Mesendoderm (in vitro differentiated cells): ENCODE measurements around the gene PTH2.
"Not testable (repeated sequence)": the region's sequence is repeated elsewhere in the genome, so short reads cannot be mapped to it uniquely, and the experiment has no call there.

ENCODE experiments used
- DNase-seq: peaks from one replicate; pipeline ENCODE4 v3.0.0; 2013
- H2AK5ac ChIP-seq: 2 replicates; pipeline ENCODE4 v1.6.1; 2013; ENCODE audit warnings: low read length, inconsistent platforms
- H2BK120ac ChIP-seq: 2 replicates; pipeline ENCODE4 v1.6.1; 2013; ENCODE audit warnings: low read depth, mild to moderate bottlenecking, low read length, moderate library complexity, mixed read lengths
- H2BK15ac ChIP-seq: replicated peaks from 2 replicates; pipeline ENCODE4 v1.6.1; 2013; ENCODE audit warnings: low read depth, mild to moderate bottlenecking, moderate library complexity
- H2BK5ac ChIP-seq: 2 replicates; pipeline ENCODE4 v1.6.1; 2013; ENCODE audit warnings: low read length, inconsistent platforms
- H3K18ac ChIP-seq: 2 replicates; pipeline ENCODE4 v1.6.1; 2013; ENCODE audit warnings: mild to moderate bottlenecking, low read length, mixed read lengths
- H3K23ac ChIP-seq: one replicate; pipeline ENCODE4 v1.6.1; 2013; ENCODE audit warnings: low read length
- H3K27ac ChIP-seq: 2 replicates; pipeline ENCODE4 v1.5.1; 2013; ENCODE audit warnings: low read depth, mild to moderate bottlenecking, inconsistent platforms, low read length, moderate library complexity
- H3K27me3 ChIP-seq: 2 replicates; pipeline ENCODE4 v1.6.1; 2013; ENCODE audit warnings: low read length, control low read depth, mild to moderate bottlenecking, inconsistent platforms; ENCODE audit not compliant: insufficient read depth, poor library complexity
- H3K36me3 ChIP-seq: 2 replicates; pipeline ENCODE4 v1.6.1; 2013; ENCODE audit warnings: low read length, inconsistent platforms; ENCODE audit not compliant: control insufficient read depth, insufficient read depth
- H3K4ac ChIP-seq: one replicate; pipeline ENCODE4 v1.6.1; 2013; ENCODE audit warnings: low read depth, mild to moderate bottlenecking, low read length, moderate library complexity
- H3K4me1 ChIP-seq: 2 replicates; pipeline ENCODE4 v1.6.1; 2013; ENCODE audit warnings: low read depth, low read length, inconsistent platforms; ENCODE audit not compliant: control insufficient read depth
- H3K4me2 ChIP-seq: 2 replicates; pipeline ENCODE4 v1.6.1; 2013; ENCODE audit warnings: low read length
- H3K4me3 ChIP-seq: 2 replicates; pipeline ENCODE4 v1.5.1; 2013; ENCODE audit warnings: mild to moderate bottlenecking, low read length
- H3K56ac ChIP-seq: one replicate; pipeline ENCODE4 v1.6.1; 2013; ENCODE audit warnings: low read length
- H3K79me1 ChIP-seq: 2 replicates; pipeline ENCODE4 v1.6.1; 2013; ENCODE audit warnings: low read length, inconsistent platforms
- H3K79me2 ChIP-seq: 2 replicates; pipeline ENCODE4 v1.6.1; 2013; ENCODE audit warnings: mild to moderate bottlenecking, low read length; ENCODE audit not compliant: control insufficient read depth, insufficient read depth
- H3K9ac ChIP-seq: 2 replicates; pipeline ENCODE4 v1.6.1; 2013; ENCODE audit warnings: low read length, inconsistent platforms
- H4K5ac ChIP-seq: one replicate; pipeline ENCODE4 v1.6.1; 2013; ENCODE audit warnings: low read length
- H4K8ac ChIP-seq: one replicate; pipeline ENCODE4 v1.6.1; 2013; ENCODE audit warnings: low read depth, mild to moderate bottlenecking, control low read depth, low read length, moderate library complexity
- WGBS: extraction: QIAGEN DNeasy Blood & Tissue Kit; methylation state at CpG from one replicate; pipeline ENCODE4 v1.1.7; 2013; ENCODE audit warnings: low lambda C conversion rate, missing lambda C conversion rate; ENCODE audit not compliant: insufficient coverage; ENCODE audit errors: extremely low coverage; 5-methylcytosine and 5-hydroxymethylcytosine counted together

Gene PTH2

DNA sequence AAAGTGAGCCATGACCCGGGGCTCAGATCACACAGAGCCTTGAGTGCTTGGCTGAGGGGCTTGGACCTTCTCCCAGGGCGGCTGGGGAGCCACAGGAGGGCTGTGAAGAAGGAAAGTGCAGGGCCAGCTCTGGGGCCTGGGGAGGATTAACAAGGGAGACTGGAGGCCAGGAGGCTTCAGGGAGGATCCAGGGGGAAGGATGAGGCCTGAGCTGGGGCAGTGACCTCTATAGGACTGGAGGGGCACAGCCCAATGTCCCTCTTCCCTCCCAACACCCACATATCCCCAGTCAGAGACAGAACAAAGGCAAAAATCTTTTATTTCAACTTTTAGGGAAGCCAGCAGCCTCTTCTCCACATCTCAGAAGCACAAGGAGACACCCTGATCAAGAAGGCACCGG, 22.8 kb upstream of the PTH2 start:
- no peak overlapping the region for H2BK120ac ChIP-seq
- H3K18ac ChIP-seq: no peak overlapping the region
- H2AK5ac ChIP-seq: no peak overlapping the region
- peaks cover 8% of the 10 kb centered on the region for H3K79me1 ChIP-seq
- WGBS: no CpG with 5 or more reads among the region's 3 CpGs
- H2BK15ac ChIP-seq: no peak overlapping the region
- peaks cover 5% of the 10 kb centered on the region for H3K36me3 ChIP-seq
- H4K5ac ChIP-seq: no peak overlapping the region
- no peak overlapping the region for H3K9ac ChIP-seq
- H3K27ac ChIP-seq: no peak overlapping the region
- H3K56ac ChIP-seq: no peak overlapping the region
- H4K8ac ChIP-seq: no peak overlapping the region
- no peak overlapping the region for H3K4ac ChIP-seq
- no peak overlapping the region for H3K4me2 ChIP-seq
- no peak overlapping the region for H2BK5ac ChIP-seq
- H3K4me1 ChIP-seq: peaks cover 2% of the 10 kb centered on the region
- no peak for DNase-seq
- peaks cover 6% of the 10 kb centered on the region for H3K79me2 ChIP-seq
- no peak overlapping the region for H3K4me3 ChIP-seq
- H3K23ac ChIP-seq: no peak overlapping the region
- H3K27me3 ChIP-seq: peaks cover 7% of the 10 kb centered on the region

DNA sequence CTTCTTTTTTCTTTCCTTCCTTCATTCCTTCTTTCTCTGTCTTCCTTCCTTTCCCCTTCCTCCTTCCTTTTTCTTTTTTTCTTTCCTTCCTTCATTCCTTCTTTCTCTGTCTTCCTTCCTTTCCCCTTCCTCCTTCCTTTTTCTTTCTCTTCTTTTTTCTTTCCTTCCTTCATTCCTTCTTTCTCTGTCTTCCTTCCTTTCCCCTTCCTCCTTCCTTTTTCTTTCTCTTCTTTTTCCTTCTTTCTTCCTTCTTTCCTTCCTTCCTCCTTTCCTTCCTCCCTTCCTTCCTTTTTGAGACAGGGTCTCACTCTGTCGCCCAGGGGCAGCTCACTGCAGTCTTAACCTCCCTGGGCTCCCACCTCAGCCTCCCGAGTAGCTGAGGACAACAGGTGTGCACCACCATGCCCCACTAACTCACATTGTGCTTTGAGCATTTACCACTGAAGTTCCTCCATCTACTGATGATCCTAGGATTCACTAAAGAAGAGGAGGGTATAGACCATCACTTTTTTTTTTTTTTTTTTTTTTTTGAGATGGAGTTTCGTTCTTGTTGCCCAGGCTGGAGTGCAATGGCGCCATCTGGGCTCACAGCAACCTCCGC, 21.0 kb upstream of the PTH2 start:
- H2BK15ac ChIP-seq, H3K18ac ChIP-seq, H2BK5ac ChIP-seq, H3K4ac ChIP-seq, H3K4me3 ChIP-seq, DNase-seq, H4K8ac ChIP-seq, H3K79me2 ChIP-seq, H3K36me3 ChIP-seq, H3K79me1 ChIP-seq, H3K23ac ChIP-seq, H4K5ac ChIP-seq, H2BK120ac ChIP-seq, H3K4me2 ChIP-seq, H3K9ac ChIP-seq, H3K4me1 ChIP-seq, H3K27ac ChIP-seq, H2AK5ac ChIP-seq: not testable (repeated sequence)
- Histone ChIP-seq H3K56ac (peak overlapping the region; percentile 34), H3K27me3 (peaks cover 23% of the 10 kb centered on the region)
- whole genome bisulfite sequencing: no CpG with 5 or more reads among the region's 5 CpGs

DNA sequence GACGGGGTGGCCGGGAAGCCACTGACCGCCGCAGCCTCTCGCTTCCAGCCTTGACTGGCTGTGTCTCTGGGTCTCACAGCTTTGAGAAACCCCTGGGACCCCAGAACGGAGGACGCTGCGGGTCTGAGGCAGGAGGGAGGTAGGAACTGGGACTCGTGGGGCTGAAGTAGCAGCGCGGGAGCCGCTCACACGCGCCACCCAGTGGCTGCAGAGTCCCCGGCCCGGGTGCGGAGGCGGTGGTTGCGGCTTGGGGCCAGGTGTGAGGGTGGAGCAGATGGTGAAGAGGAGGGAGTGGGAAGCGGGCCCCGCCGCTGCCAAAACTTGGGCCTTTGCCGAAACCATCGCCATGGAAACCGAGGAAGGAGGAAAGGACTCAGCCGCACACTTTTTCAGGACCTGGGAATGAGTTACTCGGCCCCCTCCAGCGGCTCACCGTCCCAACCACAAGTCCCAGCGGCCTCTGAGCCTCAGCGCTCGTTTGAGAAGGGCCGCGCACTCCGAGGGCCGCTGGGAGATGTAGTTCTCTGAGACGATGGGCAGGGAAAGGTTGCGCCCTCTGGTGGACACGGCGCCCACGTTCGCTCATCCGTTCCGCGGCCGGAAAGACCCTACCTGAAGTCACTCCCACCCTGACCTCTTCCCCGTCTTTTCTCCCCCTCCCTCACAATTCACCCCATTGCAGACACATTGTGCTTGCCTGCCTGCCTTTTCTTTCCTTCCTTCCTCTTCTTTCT, 20.3 kb upstream of the PTH2 start:
- Histone ChIP-seq H3K27ac (peak overlapping the region; percentile 72), H3K36me3 (peaks cover 3% of the 10 kb centered on the region), H3K4me3 (peak overlapping the region; percentile 44), H4K8ac (no peak overlapping the region), H3K27me3 (peaks cover 26% of the 10 kb centered on the region), H3K4me1 (peaks cover 2% of the 10 kb centered on the region), H3K4ac (no peak overlapping the region), H3K4me2 (peak overlapping the region; percentile 98), H3K56ac (peak overlapping the region; percentile 98), H3K23ac (no peak overlapping the region), H2BK15ac (no peak overlapping the region), H2BK120ac (no peak overlapping the region), H3K79me2 (no peaks in the 10 kb centered on the region), H4K5ac (no peak overlapping the region), H2BK5ac (peak overlapping the region; percentile 59), H3K9ac (peak overlapping the region; percentile 92), H3K79me1 (peaks cover 2% of the 10 kb centered on the region), H3K18ac (peak overlapping the region; percentile 24), H2AK5ac (no peak overlapping the region)
- DNase-seq: peak; percentile 98
- no CpG with 5 or more reads among the region's 47 CpGs for WGBS

DNA sequence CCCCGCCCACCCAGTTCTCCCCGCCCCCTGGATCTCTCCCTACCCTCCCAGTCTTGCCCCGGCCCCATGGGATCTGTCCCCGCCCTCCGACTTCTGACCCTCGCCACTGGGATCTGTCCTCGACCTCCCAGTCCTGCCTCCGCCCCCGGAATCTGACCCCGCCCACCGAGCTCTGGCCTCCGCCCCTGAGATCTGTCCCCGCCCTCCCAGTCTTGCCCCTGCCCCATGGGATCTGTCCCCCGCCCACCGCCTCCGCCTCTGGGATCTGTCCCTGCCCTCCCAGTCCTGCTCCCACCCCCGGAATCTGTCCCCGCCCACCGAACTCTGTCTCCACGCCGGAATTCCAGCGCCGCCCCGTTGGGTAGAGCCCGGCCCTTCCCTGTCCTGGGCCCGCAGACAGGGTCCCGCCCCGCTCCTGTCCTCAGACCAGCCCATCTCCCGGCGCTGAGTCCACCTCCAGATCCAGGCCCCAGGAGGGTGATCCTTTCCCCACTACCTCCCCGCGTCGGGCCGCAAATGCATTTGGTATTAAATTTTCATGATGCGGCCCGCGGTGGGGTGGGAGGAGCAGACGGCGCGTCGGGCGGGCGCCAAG, 19.6 kb upstream of the PTH2 start:
- H3K4ac ChIP-seq: no peak overlapping the region
- WGBS: no CpG with 5 or more reads among the region's 43 CpGs

DNA sequence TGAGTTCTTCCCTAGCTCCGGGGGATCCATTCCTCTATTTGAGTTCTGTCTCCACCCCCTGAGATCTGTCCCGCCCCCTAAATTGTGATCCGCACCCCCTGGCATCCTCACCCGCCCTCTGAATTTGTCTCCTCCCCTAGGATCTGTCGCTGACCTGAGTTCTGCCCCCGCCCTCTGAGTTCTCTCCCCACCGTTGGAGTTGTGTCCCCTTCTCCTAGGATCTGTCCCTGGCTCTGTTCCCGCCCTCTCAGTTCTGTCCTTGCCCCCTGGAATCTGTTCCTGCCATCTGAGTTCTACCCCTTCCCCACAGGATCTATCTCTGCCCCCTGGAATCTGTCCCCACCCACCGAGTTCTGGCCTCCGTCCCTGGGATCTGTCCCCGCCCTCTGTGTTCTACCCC, 19.1 kb upstream of the PTH2 start:
- H3K4me2 ChIP-seq: peak overlapping the region; percentile 35
- no CpG with 5 or more reads among the region's 11 CpGs for WGBS
- H3K4me1 ChIP-seq: peaks cover 2% of the 10 kb centered on the region
- peak overlapping the region; percentile 18 for H3K56ac ChIP-seq
- H2BK15ac ChIP-seq: no peak overlapping the region
- H2AK5ac ChIP-seq: no peak overlapping the region
- no peak overlapping the region for H4K5ac ChIP-seq
- H3K36me3 ChIP-seq: peaks cover 3% of the 10 kb centered on the region
- DNase-seq: no peak
- no peak overlapping the region for H2BK5ac ChIP-seq
- no peak overlapping the region for H3K23ac ChIP-seq
- H3K27me3 ChIP-seq: peaks cover 33% of the 10 kb centered on the region
- H3K4me3 ChIP-seq: no peak overlapping the region
- no peak overlapping the region for H3K9ac ChIP-seq
- no peak overlapping the region for H3K18ac ChIP-seq
- H3K79me1 ChIP-seq: no peaks in the 10 kb centered on the region
- no peak overlapping the region for H3K27ac ChIP-seq
- H3K79me2 ChIP-seq: no peaks in the 10 kb centered on the region
- no peak overlapping the region for H3K4ac ChIP-seq
- no peak overlapping the region for H4K8ac ChIP-seq
- H2BK120ac ChIP-seq: no peak overlapping the region

More for the DNA sequence above, 19.6 kb upstream of the PTH2 start:
- no peaks in the 10 kb centered on the region for H3K79me2 ChIP-seq
- peak overlapping the region; percentile 72 for H3K27ac ChIP-seq
- H3K4me1 ChIP-seq: peaks cover 2% of the 10 kb centered on the region
- H3K23ac ChIP-seq: no peak overlapping the region
- H3K36me3 ChIP-seq: peaks cover 3% of the 10 kb centered on the region
- peak overlapping the region; percentile 59 for H2BK5ac ChIP-seq
- H4K8ac ChIP-seq: no peak overlapping the region
- no peak overlapping the region for H2AK5ac ChIP-seq
- H3K4me3 ChIP-seq: peak overlapping the region; percentile 12
- no peak overlapping the region for H2BK120ac ChIP-seq
- no peaks in the 10 kb centered on the region for H3K79me1 ChIP-seq
- H4K5ac ChIP-seq: no peak overlapping the region
- H3K27me3 ChIP-seq: peaks cover 33% of the 10 kb centered on the region
- H2BK15ac ChIP-seq: no peak overlapping the region
- peak overlapping the region; percentile 24 for H3K18ac ChIP-seq
- H3K56ac ChIP-seq: peak overlapping the region; percentile 98
- DNase-seq: peak; percentile 98
- H3K9ac ChIP-seq: peak overlapping the region; percentile 92
- peak overlapping the region; percentile 98 for H3K4me2 ChIP-seq
